ENCODE measurements around the gene TNIK.
A peak's percentile ranks its signal among the peaks of the same experiment; 100 is the strongest.
"Not testable (repeated sequence)": the region's sequence is repeated elsewhere in the genome, so short reads cannot be mapped to it uniquely, and the experiment has no call there.

TNIK gene

GRCh38 chr3:171468296-171468906 lies 8.2 kb upstream of the TNIK start:
- no peak for DNase-seq (ENCODE audit: low read depth)

DNA sequence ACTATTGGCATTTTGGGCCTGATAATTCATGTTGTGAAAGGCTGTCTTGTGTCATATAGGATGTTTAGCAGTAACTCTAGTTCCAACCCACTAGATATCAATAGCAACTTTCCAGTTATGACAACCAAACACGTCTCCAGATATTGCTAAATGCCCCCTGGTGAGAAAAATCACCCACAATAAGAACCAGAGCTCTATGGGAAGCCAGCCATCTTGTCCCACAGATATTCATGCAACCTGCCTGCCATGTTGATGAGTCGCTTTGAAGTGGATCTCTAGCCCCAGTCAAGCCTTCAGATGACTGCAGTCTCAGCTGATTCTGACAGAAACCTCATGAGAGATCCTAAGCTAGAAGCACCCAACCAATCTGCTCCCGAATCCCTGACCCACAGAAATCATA lies 5.6 kb upstream of the TNIK start:
- no peak for DNase-seq (ENCODE audit: low read depth)

- DNase-seq (ENCODE audit: low read depth) = no peak
Observed at GRCh38 chr3:171464462-171464861, 4.3 kb upstream of the TNIK start.

DNA sequence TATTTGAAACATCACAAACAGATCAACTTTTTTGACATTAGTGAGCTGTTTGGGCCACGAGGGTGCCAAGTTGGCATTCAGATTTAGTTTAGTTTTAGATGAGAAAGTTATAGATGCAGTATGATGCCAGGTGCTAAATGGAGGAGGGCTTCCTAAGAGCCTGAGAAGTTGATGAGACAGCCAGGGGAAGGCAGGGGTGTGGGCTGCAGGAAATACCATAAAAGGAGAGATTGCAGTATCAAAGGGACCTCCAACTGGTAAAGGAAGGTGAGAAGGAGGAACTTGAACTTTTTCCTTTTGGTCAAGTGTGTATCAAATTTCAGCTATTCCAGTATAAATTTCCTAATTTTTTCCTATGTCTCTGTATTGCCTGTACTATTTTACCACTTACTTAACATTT lies 2.0 kb upstream of the TNIK start:
- DNase-seq (ENCODE audit: low read depth) = no peak

DNA sequence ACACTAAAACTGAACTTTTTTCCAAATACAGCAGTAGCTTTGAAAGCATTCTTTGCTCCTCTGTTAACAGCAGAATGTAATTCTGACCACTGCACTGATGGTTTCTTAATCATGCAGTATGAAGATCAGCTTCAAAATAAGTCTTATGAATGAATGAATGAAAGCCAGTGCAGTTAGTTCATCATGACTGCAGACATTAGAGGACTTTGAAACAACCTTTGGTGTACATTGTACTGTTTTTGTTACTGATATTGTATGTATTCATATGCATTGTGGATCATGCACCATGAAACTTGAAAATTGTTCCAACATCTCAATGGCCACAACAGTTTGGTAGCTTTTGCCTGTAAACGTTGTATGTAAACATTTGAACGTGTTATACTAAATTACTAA lies 1.3 kb upstream of the TNIK start:
- no peak for DNase-seq (ENCODE audit: low read depth)

- no peak for DNase-seq (ENCODE audit: low read depth)
Observed at GRCh38 chr3:171460725-171461524, 720 bp upstream of the TNIK start.

GRCh38 chr3:171459137-171459941 lies 866 bp downstream of the TNIK start:
- peak; percentile 27 for DNase-seq (ENCODE audit: low read depth)

DNA sequence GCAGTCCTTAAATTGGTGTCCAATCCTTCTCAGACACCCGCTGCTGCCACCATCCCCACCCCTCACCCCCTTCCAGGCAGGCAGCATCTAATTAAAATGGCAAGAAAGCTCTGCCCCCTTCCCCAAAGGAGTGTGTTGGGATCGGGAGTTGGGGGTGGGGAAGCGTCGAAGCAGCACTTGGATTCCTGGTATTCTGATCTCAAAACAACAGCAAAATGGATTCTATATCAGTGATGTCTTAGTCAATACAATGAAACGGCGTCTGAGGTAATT lies 1.4 kb downstream of the TNIK start:
- DNase-seq (ENCODE audit: low read depth) = no peak

DNA sequence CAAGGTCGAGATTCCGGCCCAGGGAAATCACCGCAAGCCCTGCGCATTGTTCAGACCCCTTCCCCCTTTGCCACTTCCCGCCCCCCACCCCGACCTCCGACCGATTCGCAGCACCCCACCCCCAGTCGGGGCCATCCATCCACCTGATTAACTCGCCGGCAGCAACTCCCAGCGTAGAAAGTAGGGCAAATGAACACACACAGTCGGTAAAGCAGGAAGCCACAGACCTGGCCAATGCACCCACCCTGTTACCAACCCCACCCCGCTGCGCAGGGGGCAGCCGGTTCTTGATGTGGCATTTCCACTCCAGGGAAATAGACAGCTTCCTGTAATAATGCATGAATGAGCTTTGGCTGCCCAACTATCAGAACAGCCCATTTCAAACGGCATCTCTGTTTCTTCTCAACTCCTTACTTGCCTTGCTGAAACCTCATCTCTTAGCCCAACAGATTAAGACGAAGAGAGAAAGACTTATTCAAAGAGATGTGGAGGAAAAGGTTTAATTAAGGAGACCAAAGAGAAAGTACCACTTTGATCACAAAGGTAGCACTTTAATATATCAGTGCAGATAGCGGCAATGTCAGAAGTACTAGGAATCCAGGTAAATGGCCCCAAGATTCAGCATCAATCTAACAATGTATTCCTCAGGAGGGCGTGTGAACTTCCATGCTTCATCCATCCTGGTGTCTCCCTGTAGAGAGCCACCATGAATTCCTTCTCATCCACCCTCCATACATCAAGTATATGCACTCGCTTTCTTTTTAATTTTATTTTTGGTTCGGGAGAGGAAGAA lies 1.9 kb downstream of the TNIK start:
- no peak for DNase-seq (ENCODE audit: low read depth)

GRCh38 chr3:171457607-171458061 lies 2.6 kb downstream of the TNIK start:
- no peak for DNase-seq (ENCODE audit: low read depth)

- DNase-seq (ENCODE audit: low read depth) = no peak
Observed at GRCh38 chr3:171456765-171457606, 3.2 kb downstream of the TNIK start.

- DNase-seq (ENCODE audit: low read depth) = no peak
Observed at GRCh38 chr3:171455603-171456550, 4.3 kb downstream of the TNIK start.

GRCh38 chr3:171454041-171454440 lies 6.2 kb downstream of the TNIK start:
- DNase-seq (ENCODE audit: low read depth) = no peak

DNA sequence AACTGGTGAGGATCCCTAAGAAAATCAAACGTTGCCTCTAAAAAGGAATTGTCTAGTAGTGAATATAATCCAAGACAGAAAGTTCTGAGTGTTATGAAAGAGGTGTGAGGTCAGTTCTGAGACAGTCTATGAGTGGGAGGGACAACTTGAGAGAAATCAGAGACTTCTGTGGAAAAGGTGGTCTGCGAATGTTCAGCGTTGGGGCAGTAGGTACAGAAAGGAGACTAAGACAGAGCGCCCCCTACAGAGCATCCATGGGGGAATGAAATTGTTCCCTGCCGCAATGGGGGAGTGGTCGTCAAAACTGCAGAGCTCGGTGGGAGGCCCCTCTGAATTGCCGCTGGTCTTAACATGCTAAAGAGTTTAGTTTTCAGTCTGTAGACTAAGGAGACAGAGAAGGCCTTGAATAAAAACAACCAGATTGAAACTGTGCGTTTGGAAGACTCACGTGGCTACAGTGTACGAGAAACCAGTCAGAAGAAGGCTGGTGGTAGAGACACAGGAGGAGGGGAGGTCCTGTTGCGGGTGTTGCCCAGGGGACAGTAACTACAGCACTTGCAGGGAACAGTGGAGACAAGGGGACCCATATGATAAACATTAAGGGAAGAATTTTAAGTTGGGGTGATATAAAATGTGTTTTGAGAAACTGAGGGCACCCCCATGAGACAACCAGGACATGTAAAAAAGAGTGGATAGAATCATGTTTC lies 6.9 kb downstream of the TNIK start:
- DNase-seq (ENCODE audit: low read depth) = no peak

DNA sequence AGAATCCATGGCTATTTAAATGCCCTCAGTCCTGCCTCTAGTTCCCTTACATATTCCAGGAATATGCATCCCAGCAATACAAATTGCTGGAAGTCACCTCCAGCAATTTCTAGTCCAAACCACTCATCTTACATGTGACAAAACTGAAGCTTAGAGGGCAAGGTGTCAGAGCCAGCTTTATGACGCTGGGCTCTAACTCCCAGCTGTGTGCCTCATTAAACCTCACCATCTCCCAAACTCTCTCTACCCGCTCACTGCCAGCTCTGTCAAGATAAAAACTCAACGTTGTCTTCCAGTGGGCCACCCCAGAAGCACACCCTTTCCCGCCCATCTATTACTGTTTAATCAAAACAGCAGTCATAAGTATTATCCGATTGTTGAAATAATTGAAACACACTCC lies 7.9 kb downstream of the TNIK start:
- DNase-seq (ENCODE audit: low read depth) = no peak

- no peak for DNase-seq (ENCODE audit: low read depth)
Observed at GRCh38 chr3:171451915-171452314, 8.3 kb downstream of the TNIK start.

GRCh38 chr3:171447579-171447891 lies 12.7 kb downstream of the TNIK start:
- not testable (repeated sequence) for DNase-seq (ENCODE audit: low read depth)

DNA sequence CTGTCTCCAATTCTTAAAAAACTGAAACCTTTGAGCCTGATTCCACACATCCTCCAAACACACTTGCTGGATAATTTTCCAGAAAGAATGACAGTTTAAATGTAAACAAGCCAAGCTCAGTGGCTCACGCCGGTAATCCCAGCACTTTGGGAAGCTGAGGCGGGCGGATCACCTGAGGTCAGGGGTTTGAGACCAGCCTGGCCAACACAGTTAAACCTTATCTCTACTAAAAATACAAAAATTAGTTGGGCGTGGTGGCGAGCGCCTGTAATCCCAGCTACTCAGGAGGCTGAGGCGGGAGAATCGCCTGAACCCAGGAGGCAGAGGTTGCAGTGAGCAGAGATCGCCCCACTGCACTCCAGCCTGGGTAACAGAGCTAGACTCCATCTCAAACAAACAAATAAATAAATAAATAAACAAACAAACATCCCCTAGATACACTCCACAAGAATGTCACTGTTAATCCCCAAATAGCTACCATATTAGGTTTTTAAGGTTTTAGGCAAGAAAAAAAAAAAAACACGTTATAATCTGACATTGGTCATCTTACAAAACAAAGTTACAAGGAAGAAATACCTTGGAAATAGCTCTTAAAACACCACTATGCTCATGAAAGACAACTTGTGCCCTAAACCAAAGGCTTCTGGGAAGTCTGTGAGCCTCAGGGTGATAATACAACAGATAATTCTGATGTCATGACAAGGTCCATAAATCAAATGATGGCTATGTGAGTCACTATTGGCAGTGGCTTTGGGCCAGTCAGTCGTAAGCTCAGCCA lies 13.2 kb downstream of the TNIK start:
- DNase-seq (ENCODE audit: low read depth) = no peak

DNA sequence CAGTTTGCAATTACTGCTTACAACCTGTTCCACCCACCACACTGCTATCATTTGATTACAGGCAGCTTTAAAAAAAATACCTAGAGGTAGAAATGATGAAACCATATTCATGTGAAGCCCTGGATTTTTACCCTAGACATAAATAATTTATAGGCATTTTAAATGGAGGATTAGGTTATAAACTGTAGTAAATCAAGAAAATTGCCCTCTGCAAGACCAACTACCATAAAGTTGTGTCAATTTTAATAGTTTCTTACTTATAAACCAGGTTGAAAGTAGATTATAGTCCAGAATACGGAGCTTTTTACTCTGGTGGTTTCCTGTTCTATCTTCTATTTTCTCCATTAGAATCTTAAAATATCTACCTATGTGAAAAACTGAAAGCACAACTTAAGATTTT lies 13.9 kb downstream of the TNIK start:
- no peak for DNase-seq (ENCODE audit: low read depth)

Measured in stimulated activated CD8-positive, alpha-beta memory T cell treated with anti-CD3 and anti-CD28 coated beads, Interleukin-15, amount 100 ng/mL, for 1 hour (primary cell).